IgD-negative memory B cell (primary cell): ENCODE measurements around the gene HOPX. TPM values are rescaled to one million over a fixed set of nuclear protein-coding genes. Genes with fewer than 3 reads are reported as not detected.
"Not testable (repeated sequence)": the region's sequence is repeated elsewhere in the genome, so short reads cannot be mapped to it uniquely, and the experiment has no call there.

Experiments used
- H3K27ac Mint-ChIP-seq, 3 donors: one replicate each; pipeline ENCODE4 v1.8.0; 2020 to 2022; ENCODE audit warnings: mild to moderate bottlenecking in 3 of 3, mixed read lengths in 3 of 3, moderate library complexity in 1 of 3
- H3K27me3 Mint-ChIP-seq: one replicate; pipeline ENCODE4 v1.8.0; 2021; ENCODE audit warnings: mixed read lengths
- H3K36me3 Mint-ChIP-seq: one replicate; pipeline ENCODE4 v1.8.0; 2020; ENCODE audit warnings: mild to moderate bottlenecking, mixed read lengths
- H3K4me1 Mint-ChIP-seq, 3 donors: one replicate each; pipeline ENCODE4 v1.8.0; 2020 to 2022; ENCODE audit warnings: mixed read lengths in 3 of 3, mild to moderate bottlenecking in 1 of 3
- H3K4me3 Mint-ChIP-seq, 4 donors: one replicate each; pipeline ENCODE4 v1.8.0; 2020 to 2022; ENCODE audit warnings: mild to moderate bottlenecking in 4 of 4, mixed read lengths in 4 of 4, moderate library complexity in 3 of 4
- H3K9me3 Mint-ChIP-seq, 3 donors: one replicate each; pipeline ENCODE4 v1.8.0; 2020 to 2021; ENCODE audit warnings: mixed read lengths in 3 of 3, mild to moderate bottlenecking in 1 of 3
- polyA plus RNA-seq: library from polyadenylated mRNA; unstranded; fragments of 300-500 nt; fragmentation: Illumina TruSeq; gene quantifications from one replicate; pipeline ENCODE4 v1.2.3, GENCODE V29; 2021

The HOPX gene, protein sequence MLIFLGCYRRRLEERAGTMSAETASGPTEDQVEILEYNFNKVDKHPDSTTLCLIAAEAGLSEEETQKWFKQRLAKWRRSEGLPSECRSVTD
- 84.2 TPM for polyA plus RNA-seq

GRCh38 chr4:56681158-56681852, at the start of gene HOPX:
HOPX (minus strand) TSS chr4:56681296; CDS start chr4:56657816, 23,480 bp downstream.
- Mint-ChIP-seq H3K27ac (no peak within 1 kb of the TSS), H3K4me1 (peaks cover 6 to 9% (median 7%) of the 10 kb centered on the region in 3 donors), H3K4me3 (peak within 1 kb of the TSS; percentile 11 to 91 (median 58)), H3K27me3 (peaks cover 21% of the 10 kb centered on the region), H3K36me3 (no peaks in the 10 kb centered on the region), H3K9me3 (no peaks in the 10 kb centered on the region)

GRCh38 chr4:56730097-56730496, 49.0 kb upstream of the HOPX start:
- Mint-ChIP-seq H3K27me3 (peaks cover 4% of the 10 kb centered on the region), H3K9me3 (peaks cover 0 to 3% (median 0%) of the 10 kb centered on the region in 3 donors), H3K27ac (no peak overlapping the region), H3K36me3 (no peaks in the 10 kb centered on the region), H3K4me3 (no peak overlapping the region), H3K4me1 (peaks cover 0 to 12% (median 7%) of the 10 kb centered on the region in 3 donors)

DNA sequence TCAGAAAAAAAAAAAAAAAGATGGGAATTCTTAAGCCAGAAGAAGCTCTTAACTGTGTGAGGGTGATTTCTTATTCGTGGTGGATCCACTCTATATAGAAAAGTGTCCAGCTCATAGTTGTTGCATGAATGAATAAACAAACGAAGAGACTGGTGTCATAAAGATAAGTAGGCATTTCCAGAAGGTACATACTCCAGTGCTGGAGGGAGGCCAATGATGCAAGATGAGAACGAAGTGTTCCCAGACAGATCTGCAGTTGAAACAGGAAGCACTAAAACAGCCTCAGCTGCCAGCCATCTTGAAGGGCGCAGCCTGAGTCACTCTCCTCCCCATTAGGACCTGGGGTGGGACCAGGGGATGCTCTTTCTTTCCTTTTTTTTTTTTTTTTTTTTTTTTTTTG, 47.4 kb upstream of the HOPX start:
- peaks cover 0 to 13% (median 12%) of the 10 kb centered on the region in 3 donors for H3K4me1 Mint-ChIP-seq
- peaks cover 4% of the 10 kb centered on the region for H3K27me3 Mint-ChIP-seq
- no peak overlapping the region for H3K27ac Mint-ChIP-seq
- H3K4me3 Mint-ChIP-seq = no peak overlapping the region
- no peaks in the 10 kb centered on the region for H3K36me3 Mint-ChIP-seq
- peaks cover 0 to 3% (median 0%) of the 10 kb centered on the region in 3 donors for H3K9me3 Mint-ChIP-seq

- peaks cover 0 to 3% (median 0%) of the 10 kb centered on the region in 3 donors for H3K9me3 Mint-ChIP-seq
- H3K4me1 Mint-ChIP-seq = peaks cover 0 to 14% (median 6%) of the 10 kb centered on the region in 3 donors
- H3K27ac Mint-ChIP-seq = no peak overlapping the region
- H3K4me3 Mint-ChIP-seq = no peak overlapping the region
- no peaks in the 10 kb centered on the region for H3K36me3 Mint-ChIP-seq
- peaks cover 4% of the 10 kb centered on the region for H3K27me3 Mint-ChIP-seq
Measured at GRCh38 chr4:56727150-56727549, 46.1 kb upstream of the HOPX start.

GRCh38 chr4:56726593-56726992, 45.5 kb upstream of the HOPX start:
- H3K4me1 Mint-ChIP-seq = peaks cover 0 to 12% (median 3%) of the 10 kb centered on the region in 3 donors
- not testable (repeated sequence) for H3K9me3 Mint-ChIP-seq, H3K4me3 Mint-ChIP-seq, H3K27ac Mint-ChIP-seq, H3K36me3 Mint-ChIP-seq, H3K27me3 Mint-ChIP-seq

GRCh38 chr4:56723659-56724230, 42.6 kb upstream of the HOPX start:
- H3K9me3 Mint-ChIP-seq = peaks cover 0 to 3% (median 0%) of the 10 kb centered on the region in 3 donors
- peaks cover 0 to 10% (median 2%) of the 10 kb centered on the region in 3 donors for H3K4me1 Mint-ChIP-seq
- H3K27ac Mint-ChIP-seq = peak overlapping the region in 1 of 3 donors; percentile 59
- H3K36me3 Mint-ChIP-seq = no peaks in the 10 kb centered on the region
- peak overlapping the region in 1 of 4 donors; percentile 37 for H3K4me3 Mint-ChIP-seq
- H3K27me3 Mint-ChIP-seq = peaks cover 4% of the 10 kb centered on the region

GRCh38 chr4:56723201-56723605, 42.1 kb upstream of the HOPX start:
- peaks cover 0 to 3% (median 0%) of the 10 kb centered on the region in 3 donors for H3K9me3 Mint-ChIP-seq
- H3K27ac Mint-ChIP-seq = peak overlapping the region in 1 of 3 donors; percentile 59
- peaks cover 0 to 10% (median 2%) of the 10 kb centered on the region in 3 donors for H3K4me1 Mint-ChIP-seq
- H3K4me3 Mint-ChIP-seq = peak overlapping the region in 1 of 4 donors; percentile 37
- H3K27me3 Mint-ChIP-seq = peaks cover 4% of the 10 kb centered on the region
- no peaks in the 10 kb centered on the region for H3K36me3 Mint-ChIP-seq

GRCh38 chr4:56708146-56708545, 27.1 kb upstream of the HOPX start:
- Mint-ChIP-seq H3K9me3 (peaks cover 0 to 3% (median 0%) of the 10 kb centered on the region in 3 donors), H3K27ac (no peak overlapping the region), H3K36me3 (no peaks in the 10 kb centered on the region), H3K4me1 (peaks cover 0 to 2% (median 0%) of the 10 kb centered on the region in 3 donors), H3K27me3 (peaks cover 2% of the 10 kb centered on the region), H3K4me3 (no peak overlapping the region)

GRCh38 chr4:56705966-56706365, 24.9 kb upstream of the HOPX start:
- peaks cover 2% of the 10 kb centered on the region for H3K27me3 Mint-ChIP-seq
- H3K36me3 Mint-ChIP-seq = no peaks in the 10 kb centered on the region
- no peak overlapping the region for H3K4me3 Mint-ChIP-seq
- H3K27ac Mint-ChIP-seq = no peak overlapping the region
- no peaks in the 10 kb centered on the region for H3K9me3 Mint-ChIP-seq
- peaks cover 0 to 7% (median 0%) of the 10 kb centered on the region in 3 donors for H3K4me1 Mint-ChIP-seq

DNA sequence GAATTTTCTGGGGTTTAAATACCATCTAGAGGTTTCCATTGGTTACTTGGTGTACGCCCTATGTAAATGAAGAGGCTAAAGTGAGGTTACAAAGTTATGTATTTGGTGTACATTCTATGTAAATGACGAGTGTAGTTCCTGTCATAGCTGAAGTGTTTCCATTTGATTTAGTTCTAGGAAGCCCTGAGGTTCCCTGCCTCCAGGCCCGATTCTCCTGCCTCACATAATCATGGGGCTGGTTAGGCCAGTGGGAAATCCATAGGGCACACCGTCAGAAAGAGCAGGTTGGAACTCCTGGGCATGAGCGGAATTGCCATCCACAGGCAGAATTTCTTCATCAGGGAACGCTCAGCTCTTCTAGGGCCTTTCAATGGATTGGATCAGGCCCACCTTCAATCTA, 24.2 kb upstream of the HOPX start:
- Mint-ChIP-seq H3K9me3 (no peaks in the 10 kb centered on the region), H3K36me3 (no peaks in the 10 kb centered on the region), H3K4me1 (peaks cover 0 to 8% (median 0%) of the 10 kb centered on the region in 3 donors), H3K27me3 (peaks cover 2% of the 10 kb centered on the region), H3K4me3 (no peak overlapping the region), H3K27ac (no peak overlapping the region)

DNA sequence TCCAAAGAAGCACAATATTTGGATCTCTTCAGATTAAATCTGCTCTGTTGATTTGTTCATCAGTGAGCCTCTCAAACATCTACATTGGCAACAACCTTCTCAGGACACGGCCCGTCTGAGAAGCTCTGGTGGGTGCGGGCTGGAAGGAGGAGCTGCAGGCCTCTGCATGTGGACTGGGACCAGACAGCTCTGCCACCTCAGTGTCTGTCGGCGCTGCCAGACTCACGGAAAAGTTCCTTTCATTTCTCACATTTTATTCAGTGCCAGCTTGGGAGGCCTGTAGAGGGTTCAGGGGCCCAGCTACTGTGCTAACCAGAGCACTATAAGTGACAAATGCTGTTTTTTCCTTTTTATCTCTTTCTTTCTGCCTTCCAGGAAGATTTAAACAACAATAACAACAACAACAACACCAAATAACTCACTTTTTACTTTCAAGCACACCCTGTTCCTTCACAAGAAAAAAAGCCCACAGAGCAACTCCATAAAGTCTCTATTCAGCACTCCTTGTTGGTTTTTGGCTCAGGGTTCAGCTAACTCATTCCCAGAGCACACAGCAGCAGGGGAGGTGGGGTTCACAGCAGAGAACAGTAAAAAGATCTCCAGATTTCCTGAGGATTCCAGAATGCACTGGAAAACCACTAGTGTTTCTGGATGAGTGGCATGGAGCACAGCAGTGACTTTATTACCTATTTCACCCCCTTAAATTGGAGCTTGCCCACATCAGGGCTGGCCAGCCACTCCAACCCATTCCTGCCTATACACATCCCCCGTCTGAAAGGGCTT, 23.2 kb upstream of the HOPX start:
- peaks cover 2% of the 10 kb centered on the region for H3K27me3 Mint-ChIP-seq
- peaks cover 0 to 8% (median 0%) of the 10 kb centered on the region in 3 donors for H3K4me1 Mint-ChIP-seq
- no peaks in the 10 kb centered on the region for H3K9me3 Mint-ChIP-seq
- no peak overlapping the region for H3K27ac Mint-ChIP-seq
- H3K36me3 Mint-ChIP-seq = no peaks in the 10 kb centered on the region
- H3K4me3 Mint-ChIP-seq = no peak overlapping the region

DNA sequence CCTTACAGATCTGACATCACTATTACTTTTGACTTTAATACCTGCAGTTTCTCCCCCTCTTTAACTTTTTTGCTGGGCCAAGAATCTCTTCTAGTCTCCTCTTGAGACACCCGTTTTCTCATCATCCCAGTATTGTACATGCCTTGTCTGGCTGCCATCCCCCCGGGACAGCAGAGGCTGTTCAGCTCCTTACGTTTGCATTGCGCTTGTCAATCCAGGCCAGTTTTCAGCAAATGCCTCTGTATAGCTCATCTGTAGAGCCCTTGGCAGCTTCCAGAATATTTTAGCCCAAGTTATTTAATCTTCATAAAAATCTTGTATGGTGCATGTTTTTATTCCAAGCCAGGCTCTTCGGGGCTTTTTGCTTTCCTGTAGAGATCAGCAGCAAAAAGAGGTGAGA, 22.3 kb upstream of the HOPX start:
- H3K9me3 Mint-ChIP-seq = no peaks in the 10 kb centered on the region
- H3K27me3 Mint-ChIP-seq = peaks cover 6% of the 10 kb centered on the region
- H3K36me3 Mint-ChIP-seq = no peaks in the 10 kb centered on the region
- H3K4me3 Mint-ChIP-seq = no peak overlapping the region
- H3K4me1 Mint-ChIP-seq = peaks cover 0 to 8% (median 0%) of the 10 kb centered on the region in 3 donors
- H3K27ac Mint-ChIP-seq = no peak overlapping the region

GRCh38 chr4:56701644-56702043, 20.5 kb upstream of the HOPX start:
- Mint-ChIP-seq H3K27me3 (peaks cover 6% of the 10 kb centered on the region), H3K4me3 (peak overlapping the region in 1 of 4 donors; percentile 34), H3K36me3 (no peaks in the 10 kb centered on the region), H3K4me1 (peaks cover 0 to 12% (median 0%) of the 10 kb centered on the region in 3 donors), H3K9me3 (no peaks in the 10 kb centered on the region), H3K27ac (no peak overlapping the region)

GRCh38 chr4:56701161-56701480, 20.0 kb upstream of the HOPX start:
- H3K4me1 Mint-ChIP-seq = peaks cover 0 to 12% (median 0%) of the 10 kb centered on the region in 3 donors
- peaks cover 6% of the 10 kb centered on the region for H3K27me3 Mint-ChIP-seq
- no peak overlapping the region for H3K27ac Mint-ChIP-seq
- peak overlapping the region in 1 of 4 donors; percentile 34 for H3K4me3 Mint-ChIP-seq
- H3K36me3 Mint-ChIP-seq = no peaks in the 10 kb centered on the region
- H3K9me3 Mint-ChIP-seq = no peaks in the 10 kb centered on the region

DNA sequence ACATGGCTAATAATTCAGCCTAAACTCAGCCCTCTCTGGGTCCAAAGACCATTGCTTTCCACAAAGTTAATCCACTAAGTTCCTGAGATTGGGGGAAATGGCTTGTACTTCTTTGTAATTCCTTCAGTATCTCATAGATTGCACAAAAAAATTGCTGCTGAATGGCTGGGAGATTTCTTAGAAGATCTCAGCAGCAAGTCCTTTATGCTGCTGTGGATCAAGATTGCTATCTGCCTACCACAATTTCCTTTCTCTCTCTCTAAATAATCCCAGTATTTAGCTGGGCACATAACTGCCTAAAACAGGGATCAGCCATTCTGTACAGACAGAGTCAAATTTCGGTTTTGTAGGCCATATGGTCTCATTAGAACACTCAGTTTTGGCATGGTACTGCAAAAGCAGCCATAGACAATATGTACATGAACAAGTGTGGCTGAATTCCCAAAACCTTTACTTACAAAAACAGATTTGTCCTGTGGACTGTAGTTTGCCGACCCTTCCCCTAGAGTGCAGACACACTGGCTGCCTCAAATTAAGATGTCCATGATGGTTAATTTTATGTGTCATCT, 18.5 kb upstream of the HOPX start:
- H3K36me3 Mint-ChIP-seq = peaks cover 2% of the 10 kb centered on the region
- no peaks in the 10 kb centered on the region for H3K9me3 Mint-ChIP-seq
- H3K4me1 Mint-ChIP-seq = peaks cover 0 to 13% (median 1%) of the 10 kb centered on the region in 3 donors
- peaks cover 6% of the 10 kb centered on the region for H3K27me3 Mint-ChIP-seq
- no peak overlapping the region for H3K27ac Mint-ChIP-seq
- H3K4me3 Mint-ChIP-seq = no peak overlapping the region
